Right cardiac atrium (tissue), 5 donors: ENCODE data around the gene ZNF563. TPM values are rescaled to one million over a fixed set of nuclear protein-coding genes. Genes with fewer than 3 reads are reported as not detected.
"Not testable (repeated sequence)": the region's sequence is repeated elsewhere in the genome, so short reads cannot be mapped to it uniquely, and the experiment has no call there.

Experiments used
- ATAC-seq, 2 donors: fragments of 200-7000 bp; cut with Tn5 transposase; one replicate each; pipeline versions ENCODE4 v1.8.0 to v1.9.1; 2020; ENCODE audit warnings: moderate library complexity in 2 of 2, mild to moderate bottlenecking in 1 of 2
- DNase-seq, 3 donors: peaks; one replicate each; pipeline ENCODE4 v3.0.0-alpha.2; 2020
- H3K27ac ChIP-seq: one replicate; pipeline ENCODE4 v1.5.1; 2013; ENCODE audit warnings: mild to moderate bottlenecking, low read length, control low read depth, moderate library complexity
- H3K27me3 ChIP-seq: one replicate; pipeline ENCODE4 v1.6.1; 2013; ENCODE audit not compliant: control insufficient read depth, insufficient read depth
- H3K4me1 ChIP-seq: one replicate; pipeline ENCODE4 v1.6.1; 2013; ENCODE audit warnings: low read length; ENCODE audit not compliant: control insufficient read depth, insufficient read depth
- H3K4me3 ChIP-seq: one replicate; pipeline ENCODE4 v1.5.1; 2013; ENCODE audit warnings: low read length, control low read depth
- H3K9me3 ChIP-seq: one replicate; pipeline ENCODE4 v1.6.1; 2013; ENCODE audit warnings: low read length; ENCODE audit not compliant: control insufficient read depth
- WGBS: extraction: QIAGEN DNeasy Blood & Tissue Kit; methylation state at CpG from one replicate; pipeline ENCODE4 v1.1.7; 2013; 5-methylcytosine and 5-hydroxymethylcytosine counted together
- intact Hi-C, 4 donors: fragments of 100-400 bp; cut with DNase I; formaldehyde crosslinking; loops; one replicate each; pipeline versions ENCODE4 v1.11.0 to v1.14.0; 2022 to 2023
- polyA plus RNA-seq: library from polyadenylated mRNA; stranded (reverse); fragments of 200-250 nt; gene quantifications from one replicate; pipeline ENCODE4 v1.2.3, GENCODE V29; 2013
- total RNA-seq, 4 donors: library from RNA; stranded (reverse); fragmentation: NEBNext Ultra II Directional; extraction: Animal tissue kit (Norgen Biotek cat#: 25700); gene quantifications; one replicate each; pipeline ENCODE4 v1.2.1, GENCODE V29; 2021
- donor health status: healthy with polysubstance abuse.
- donor health status: DM: no; HTN: yes; CAD: no.
- donor health status: DM: no; HTN: no; CAD: no.
- donor health status: DM: no; HTN: yes; CAD: no; lungs with severe emphysema.
- donor health status: DM: yes; HTN: yes; CAD: no.

The ZNF563 gene
- total and polyA plus RNA-seq, 5 donors, result 4.5 to 5.7 (median 5.0) TPM

DNA sequence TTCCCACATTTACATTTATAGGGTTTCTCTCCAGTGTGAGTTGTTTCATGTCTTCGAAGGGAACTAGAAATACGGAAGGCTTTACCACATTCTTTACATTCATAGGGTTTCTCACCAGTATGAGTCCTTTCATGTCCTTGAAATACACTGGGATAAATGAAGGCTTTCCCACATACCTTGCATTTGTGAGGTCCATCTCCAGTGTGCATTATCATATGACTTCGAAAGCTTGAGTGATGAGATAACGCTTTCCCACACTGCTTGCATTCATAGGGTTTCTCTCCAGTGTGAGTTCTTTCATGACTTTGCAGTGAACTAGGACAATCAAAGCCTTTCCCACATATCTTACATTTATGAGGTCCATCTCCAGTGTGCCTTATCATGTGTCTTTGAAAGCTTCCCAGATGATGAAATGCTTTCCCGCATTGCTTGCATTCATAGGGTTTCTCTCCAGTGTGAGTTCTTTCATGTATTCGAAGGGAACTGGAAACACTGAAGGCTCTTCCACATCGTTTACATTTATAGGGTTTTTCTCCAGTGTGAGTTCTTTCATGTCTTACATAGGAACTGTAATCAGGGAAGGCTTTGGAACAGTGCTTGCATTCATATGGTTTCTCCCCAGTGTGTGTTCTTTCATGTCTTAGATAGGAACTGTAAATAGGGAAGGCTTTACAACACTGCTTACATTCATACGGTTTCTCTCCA is 16.9 kb upstream of the ZNF563 start:
- Histone ChIP-seq H3K9me3 (peaks cover 7% of the 10 kb centered on the region), H3K4me1 (no peaks in the 10 kb centered on the region), H3K27ac (no peak overlapping the region), H3K4me3 (no peak overlapping the region), H3K27me3 (no peaks in the 10 kb centered on the region)
- 98% methylated on average over 8 of the region's 8 CpGs for WGBS
- intact Hi-C loops, result loop anchor here in 1 of 4 donors (10.0 kb wide), 1 partner anchor 156 kb away; no protein-coding TSS in a partner anchor
- ATAC-seq (no peak), DNase-seq (no peak)

DNA sequence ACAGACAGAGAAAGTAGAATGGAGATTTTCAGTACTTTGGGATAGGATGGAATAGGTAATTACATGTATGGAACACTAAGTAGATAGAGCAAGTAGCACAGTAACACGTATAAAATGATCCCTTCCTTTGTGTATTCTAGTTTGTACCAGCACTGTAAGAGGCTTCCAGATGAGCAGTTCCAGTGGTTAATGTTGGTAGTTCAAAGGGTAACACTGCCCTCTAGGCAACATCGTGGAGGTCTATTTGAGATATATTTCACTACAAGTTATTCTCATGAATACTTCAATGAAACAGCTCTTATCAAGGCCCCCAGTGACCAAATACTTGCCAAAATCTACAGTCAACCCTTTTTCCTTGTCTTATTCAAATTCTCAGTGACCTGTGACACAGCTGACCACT is 13.5 kb upstream of the ZNF563 start:
- WGBS, result 68% methylated on average over 2 of the region's 2 CpGs
- Histone ChIP-seq H3K4me1 (no peaks in the 10 kb centered on the region), H3K9me3 (peaks cover 7% of the 10 kb centered on the region), H3K27ac (no peak overlapping the region), H3K4me3 (no peak overlapping the region), H3K27me3 (no peaks in the 10 kb centered on the region)
- ATAC-seq (no peak), DNase-seq (no peak)
- intact Hi-C loops, result no loop called here

DNA sequence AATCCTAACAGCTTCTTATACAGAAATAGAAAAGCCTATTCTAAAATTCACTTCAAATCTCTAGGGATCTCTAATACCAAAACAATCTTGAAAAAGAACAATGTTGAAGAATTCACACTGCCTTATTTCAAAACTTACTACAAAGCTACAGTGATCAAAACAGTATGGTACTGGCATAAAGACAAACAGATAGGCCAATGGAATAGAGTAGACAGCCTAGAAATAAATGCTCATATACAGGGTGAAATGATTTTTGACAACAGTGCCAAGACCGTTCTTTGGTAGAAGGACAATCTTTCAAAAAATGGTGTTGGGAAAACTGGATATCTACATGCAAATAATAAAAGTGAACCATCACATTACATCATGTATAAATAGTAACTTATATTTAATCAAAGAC is 11.8 kb upstream of the ZNF563 start:
- DNase-seq (no peak), ATAC-seq (no peak)
- Histone ChIP-seq H3K9me3 (peaks cover 2% of the 10 kb centered on the region), H3K4me3 (no peak overlapping the region), H3K4me1 (no peaks in the 10 kb centered on the region), H3K27ac (no peak overlapping the region), H3K27me3 (no peaks in the 10 kb centered on the region)
- WGBS, result 98% methylated on average over 1 of the region's 1 CpG
- intact Hi-C loops, result no loop called here

DNA sequence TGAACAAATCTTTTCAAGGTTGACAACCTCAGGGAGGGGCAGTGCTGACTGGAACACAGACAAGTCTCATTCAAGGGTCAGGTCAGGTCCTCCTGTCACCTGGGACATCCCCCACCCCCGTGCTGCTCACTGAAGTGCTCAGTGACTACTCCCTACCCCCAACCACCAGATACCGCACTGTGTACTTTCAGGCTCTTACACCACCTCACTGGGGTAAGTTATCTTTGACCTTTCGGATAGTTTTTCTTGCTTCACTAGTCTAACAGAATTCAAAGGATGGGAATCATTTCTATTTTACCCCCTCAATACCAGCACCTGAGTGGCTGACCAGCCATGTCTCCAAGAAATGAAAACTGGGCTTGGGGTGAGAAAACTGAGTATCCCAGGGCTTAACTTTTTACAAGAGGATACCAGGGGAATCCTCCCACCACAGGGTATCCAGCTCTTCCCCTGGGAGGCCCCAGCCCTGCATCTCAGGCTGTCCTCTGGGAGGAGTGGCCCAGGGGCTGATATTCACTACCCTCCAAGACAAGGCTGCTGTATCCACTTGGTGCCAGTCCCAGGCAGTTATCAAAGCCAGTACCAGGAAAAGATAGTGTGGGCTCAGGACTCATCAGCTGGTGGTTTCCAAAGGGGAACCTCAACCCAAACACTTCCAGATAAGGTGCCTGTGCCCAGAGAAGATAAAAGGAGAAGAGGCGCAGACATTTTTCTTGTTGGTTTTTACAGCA is 2.1 kb downstream of the ZNF563 start:
- Histone ChIP-seq H3K27me3 (no peaks in the 10 kb centered on the region), H3K4me1 (peaks cover 4% of the 10 kb centered on the region), H3K4me3 (no peak overlapping the region), H3K9me3 (no peaks in the 10 kb centered on the region), H3K27ac (peak overlapping the region; percentile 21)
- peak; percentile 3 to 20 for ATAC-seq
- intact Hi-C loops, result no loop called here
- 59% methylated on average over 4 of the region's 4 CpGs for WGBS
- no peak for DNase-seq

DNA sequence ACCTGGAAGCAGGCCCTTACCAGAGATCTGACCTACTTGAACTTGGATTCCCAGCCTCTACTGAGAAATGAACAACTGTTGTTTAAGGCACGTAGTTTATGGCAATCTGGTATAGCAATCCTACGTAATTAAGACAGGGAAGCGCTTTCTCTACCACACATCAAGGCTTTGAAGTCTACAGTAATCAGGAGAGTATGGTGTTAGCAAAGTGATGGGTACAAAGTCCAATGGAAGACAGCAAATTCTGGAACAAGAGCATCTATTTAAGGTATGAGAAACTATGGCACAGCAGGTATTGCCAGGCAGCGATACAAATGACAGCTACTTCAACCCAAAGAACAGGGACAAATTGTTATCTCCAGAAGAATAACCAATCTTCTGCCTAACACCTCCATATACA is 3.1 kb downstream of the ZNF563 start:
- H3K27me3 ChIP-seq, result no peaks in the 10 kb centered on the region
- ATAC-seq, result no peak
- peak overlapping the region; percentile 8 for H3K27ac ChIP-seq
- H3K4me3 ChIP-seq, result no peak overlapping the region
- WGBS, result 94% methylated on average over 4 of the region's 4 CpGs
- H3K9me3 ChIP-seq, result no peaks in the 10 kb centered on the region
- DNase-seq, result no peak
- H3K4me1 ChIP-seq, result peaks cover 4% of the 10 kb centered on the region
- intact Hi-C loops, result no loop called here

DNA sequence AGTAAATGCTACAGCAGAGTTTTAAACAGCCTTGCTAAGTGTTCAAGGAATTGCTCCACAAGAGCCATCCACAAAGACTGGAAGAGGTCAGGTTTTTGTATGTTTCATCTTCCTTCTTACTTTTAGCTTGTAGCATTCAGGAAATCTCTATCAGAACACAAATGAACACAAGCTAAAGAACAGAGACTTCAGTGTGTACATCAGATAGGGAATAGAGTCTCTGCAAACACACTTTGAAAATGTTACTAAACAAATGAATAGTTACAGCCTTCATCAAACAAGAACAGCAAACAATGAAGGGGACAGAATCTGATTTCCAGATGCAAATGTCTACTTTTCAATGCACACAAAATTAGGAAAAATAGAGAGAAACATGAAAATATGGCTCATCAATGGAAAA is 7.7 kb downstream of the ZNF563 start:
- Histone ChIP-seq H3K9me3 (no peaks in the 10 kb centered on the region), H3K4me1 (no peaks in the 10 kb centered on the region), H3K4me3 (no peak overlapping the region), H3K27ac (no peak overlapping the region), H3K27me3 (no peaks in the 10 kb centered on the region)
- intact Hi-C loops, result no loop called here
- DNase-seq, result no peak
- ATAC-seq, result no peak

DNA sequence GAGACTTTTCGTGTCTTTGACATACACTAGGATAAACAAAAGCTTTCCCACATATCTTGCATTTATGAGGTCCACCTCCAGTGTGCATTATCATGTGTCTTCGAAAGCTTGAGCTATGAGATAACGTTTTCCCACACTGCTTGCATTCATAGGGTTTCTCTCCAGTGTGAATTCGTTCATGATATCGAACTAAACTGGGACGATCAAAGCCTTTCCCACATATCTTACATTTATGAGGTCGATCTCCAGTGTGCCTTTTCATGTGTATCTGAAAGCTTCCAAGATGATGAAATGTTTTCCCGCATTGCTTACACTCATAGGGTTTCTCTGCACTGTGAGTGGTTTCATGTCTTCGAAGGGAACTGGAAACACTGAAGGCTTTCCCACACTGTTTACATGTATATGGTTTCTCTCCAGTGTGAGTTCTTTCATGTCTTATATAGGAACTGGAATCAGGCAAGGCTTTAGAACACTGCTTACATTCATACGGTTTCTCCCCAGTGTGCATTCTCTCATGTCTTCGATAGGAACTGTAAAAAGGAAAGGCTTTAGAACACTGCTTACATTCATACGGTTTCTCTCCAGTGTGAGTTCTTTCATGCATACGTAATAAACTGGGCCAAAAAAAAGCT is 14.5 kb downstream of the ZNF563 start:
- H3K27me3 ChIP-seq, result no peaks in the 10 kb centered on the region
- no peaks in the 10 kb centered on the region for H3K9me3 ChIP-seq
- WGBS, result 95% methylated on average over 13 of the region's 13 CpGs
- intact Hi-C loops, result no loop called here
- H3K27ac ChIP-seq, result no peak overlapping the region
- H3K4me3 ChIP-seq, result no peak overlapping the region
- H3K4me1 ChIP-seq, result no peaks in the 10 kb centered on the region
- ATAC-seq (no peak), DNase-seq (no peak)

DNA sequence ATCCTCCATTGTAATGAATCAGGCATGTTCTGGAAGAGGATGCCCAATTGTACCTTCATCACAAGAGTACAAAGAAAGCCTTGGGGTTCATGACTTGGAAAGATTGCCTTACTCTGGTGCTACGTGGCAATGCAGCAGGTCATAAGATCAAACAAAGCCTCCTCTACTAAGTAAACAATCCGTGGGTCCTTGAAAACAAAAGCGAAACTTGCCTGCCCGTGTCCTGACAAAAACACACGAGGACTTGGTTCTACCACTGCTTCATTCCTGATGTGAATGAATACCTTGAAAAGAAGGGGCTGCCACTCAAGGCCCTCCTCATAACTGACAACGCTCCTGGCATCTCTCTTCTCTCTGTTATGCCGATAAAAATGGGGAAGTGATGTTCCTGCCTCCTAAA is 18.9 kb downstream of the ZNF563 start:
- ATAC-seq (no peak), DNase-seq (no peak)
- Histone ChIP-seq H3K27ac (no peak overlapping the region), H3K9me3 (no peaks in the 10 kb centered on the region), H3K4me1 (no peaks in the 10 kb centered on the region), H3K27me3 (no peaks in the 10 kb centered on the region), H3K4me3 (no peak overlapping the region)
- intact Hi-C loops, result no loop called here
- 89% methylated on average over 7 of the region's 7 CpGs for WGBS

DNA sequence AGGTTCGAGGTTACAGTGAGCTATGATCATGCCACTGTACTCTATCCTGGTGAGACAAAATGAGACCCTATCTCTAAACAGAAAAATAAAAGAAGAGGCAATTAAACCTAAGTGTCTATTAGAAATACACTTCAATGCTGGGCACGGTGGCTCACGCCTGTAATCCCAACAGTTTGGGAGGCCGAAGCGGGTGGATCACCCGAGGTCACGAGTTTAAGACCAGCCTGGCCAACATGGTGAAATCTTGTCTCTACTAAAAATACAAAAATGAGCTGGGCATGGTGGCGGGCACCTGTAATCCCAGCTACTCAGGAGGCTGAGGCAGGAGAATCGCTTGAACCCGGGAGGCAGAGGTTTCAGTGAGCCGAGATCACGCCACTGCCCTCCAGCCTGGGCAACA is 24.5 kb downstream of the ZNF563 start:
- H3K4me1 ChIP-seq, H3K27ac ChIP-seq, DNase-seq, ATAC-seq, H3K27me3 ChIP-seq, H3K9me3 ChIP-seq, intact Hi-C loops, H3K4me3 ChIP-seq: not testable (repeated sequence)
- 97% methylated on average over 12 of the region's 12 CpGs for WGBS

DNA sequence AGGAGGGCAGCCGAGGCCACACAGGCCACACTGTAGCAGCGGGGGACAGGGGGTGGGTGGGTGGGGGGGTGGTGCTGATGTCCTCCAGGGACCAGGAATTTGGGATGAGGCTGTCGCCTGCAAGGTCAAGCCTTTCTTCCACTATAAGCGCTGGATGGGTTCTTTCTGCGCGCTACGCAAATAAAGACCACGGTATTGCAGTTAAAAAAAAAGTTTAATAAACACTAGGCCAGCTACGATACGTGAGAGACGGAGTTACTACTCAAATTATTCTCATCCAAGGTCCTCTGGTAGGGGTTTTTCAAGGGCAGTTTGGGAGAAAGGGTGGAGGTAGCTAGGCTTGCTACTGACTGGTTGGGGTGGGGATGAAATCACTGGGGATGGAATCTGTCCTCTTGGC is 38.2 kb downstream of the ZNF563 start:
- Histone ChIP-seq H3K27ac (peak overlapping the region; percentile 82), H3K4me3 (peak overlapping the region; percentile 47), H3K9me3 (no peaks in the 10 kb centered on the region), H3K27me3 (no peaks in the 10 kb centered on the region), H3K4me1 (peaks cover 7% of the 10 kb centered on the region)
- ATAC-seq, result no peak
- WGBS, result 48% methylated on average over 11 of the region's 11 CpGs
- no peak for DNase-seq
- intact Hi-C loops, result no loop called here
